Renal cortex interstitium (tissue), 11 donors: Measurements from ENCODE around the gene CCM2. TPM values are rescaled to one million over a fixed set of nuclear protein-coding genes. Genes with fewer than 3 reads are reported as not detected.

Experiments used
- DNase-seq, 11 donors: peaks; one replicate each; pipeline ENCODE4 v3.0.0-alpha.2; 2013; ENCODE audit warnings: low read depth in 9 of 11, low spot score in 4 of 11; ENCODE audit errors: extremely low read depth in 1 of 11
- polyA plus RNA-seq, 3 donors: library from polyadenylated mRNA; unstranded; fragments of 120-200 nt; gene quantifications; one replicate each; pipeline ENCODE4 v1.2.1, GENCODE V29; 2013; ENCODE audit not compliant: insufficient read length in 3 of 3

Gene CCM2
- polyA plus RNA-seq, 3 donors, result 23.8 to 32.9 (median 26.1) TPM

- DNase-seq, result no peak
Measured at GRCh38 chr7:44965937-44966730, 33.9 kb upstream of the CCM2 start.

GRCh38 chr7:44966731-44967538, 33.1 kb upstream of the CCM2 start:
- DNase-seq, result no peak

GRCh38 chr7:44967571-44968446, 32.2 kb upstream of the CCM2 start:
- DNase-seq, result no peak

- DNase-seq, result no peak
Measured at GRCh38 chr7:44969049-44969700, 30.8 kb upstream of the CCM2 start.

GRCh38 chr7:44969701-44970522, 30.1 kb upstream of the CCM2 start:
- no peak for DNase-seq

- no peak for DNase-seq
Measured at GRCh38 chr7:44970523-44971051, 29.4 kb upstream of the CCM2 start.

- DNase-seq, result no peak
Measured at GRCh38 chr7:44971188-44971901, 28.7 kb upstream of the CCM2 start.

GRCh38 chr7:44971902-44972441, 28.0 kb upstream of the CCM2 start:
- DNase-seq, result no peak

- no peak for DNase-seq
Measured at GRCh38 chr7:44972562-44972961, 27.4 kb upstream of the CCM2 start.

- DNase-seq, result no peak
Measured at GRCh38 chr7:44973610-44974401, 26.2 kb upstream of the CCM2 start.

- no peak for DNase-seq
Measured at GRCh38 chr7:44974549-44974948, 25.5 kb upstream of the CCM2 start.

GRCh38 chr7:44975331-44976039, 24.5 kb upstream of the CCM2 start:
- no peak for DNase-seq

GRCh38 chr7:44976040-44976745, 23.8 kb upstream of the CCM2 start:
- DNase-seq, result no peak

- DNase-seq, result no peak
Measured at GRCh38 chr7:44976746-44977196, 23.2 kb upstream of the CCM2 start.
